COLO668 (cell line): ENCODE data around the gene PITPNM2.
"Not testable (repeated sequence)": the region's sequence is repeated elsewhere in the genome, so short reads cannot be mapped to it uniquely, and the experiment has no call there.

Experiments used
- DNase-seq: peaks from one replicate; lab custom pipeline; 2025; ENCODE audit not compliant: unreplicated experiment; lab: John Stamatoyannopoulos, UW

PITPNM2 gene

GRCh38 chr12:123121670-123122069 is 29.2 kb downstream of the PITPNM2 start:
- DNase-seq: no peak

DNA sequence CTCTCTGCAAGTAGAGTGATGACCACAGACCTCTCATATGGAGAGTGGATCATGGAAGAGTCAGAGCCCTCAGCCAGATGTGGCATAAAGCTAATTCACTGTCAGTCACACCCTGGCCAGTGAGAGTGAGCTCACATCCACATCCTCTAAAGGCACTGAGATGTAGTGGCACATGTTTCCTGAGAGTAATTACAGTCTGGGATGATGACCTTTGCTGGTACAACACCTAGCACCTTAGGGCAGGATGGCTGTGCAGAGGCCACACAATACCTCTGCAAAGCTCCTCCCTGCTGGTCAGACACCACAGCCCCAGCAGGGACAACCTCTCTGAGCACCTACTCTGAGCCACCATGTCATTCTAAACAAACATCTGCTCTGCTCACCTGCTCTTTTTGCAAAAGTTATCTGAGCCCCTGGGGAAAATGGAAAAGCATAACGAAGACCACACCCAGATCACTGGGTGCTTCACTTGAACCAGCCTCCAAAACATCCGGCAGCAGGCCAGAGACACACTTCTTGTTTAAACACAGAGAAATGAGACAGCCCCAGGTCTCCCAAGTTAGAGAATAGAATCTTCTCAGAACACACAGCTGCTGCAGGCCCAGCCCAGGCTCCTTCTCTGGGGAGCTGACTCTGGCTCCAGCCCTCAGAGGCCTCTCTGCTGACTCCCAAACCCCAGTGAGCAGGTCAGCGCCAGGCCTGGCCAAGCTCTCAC is 30.3 kb downstream of the PITPNM2 start:
- DNase-seq: peak; percentile 73

DNA sequence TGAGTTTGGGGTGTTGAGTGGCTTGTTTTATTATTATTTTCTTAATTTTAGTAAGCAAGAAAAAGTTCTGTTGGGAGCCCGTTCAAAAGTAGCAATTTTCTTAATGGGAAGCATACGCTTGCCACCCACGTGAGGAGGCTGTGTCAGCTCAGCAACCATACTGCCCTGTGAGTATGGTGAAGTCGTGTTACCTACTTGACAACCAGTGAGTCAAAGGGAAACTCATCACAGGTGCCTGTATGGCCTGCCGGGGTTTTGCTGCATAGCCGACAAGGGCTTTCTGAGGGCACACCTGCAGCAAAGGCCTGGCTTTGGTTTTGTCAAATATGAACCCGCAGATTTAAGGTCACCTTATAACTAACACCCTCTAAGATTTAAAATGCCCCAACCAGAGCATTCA is 31.1 kb downstream of the PITPNM2 start:
- peak; percentile 30 for DNase-seq

GRCh38 chr12:123118497-123118896 is 32.4 kb downstream of the PITPNM2 start:
- peak; percentile 86 for DNase-seq

- no peak for DNase-seq
Measured at GRCh38 chr12:123115409-123116121, 35.3 kb downstream of the PITPNM2 start.

DNA sequence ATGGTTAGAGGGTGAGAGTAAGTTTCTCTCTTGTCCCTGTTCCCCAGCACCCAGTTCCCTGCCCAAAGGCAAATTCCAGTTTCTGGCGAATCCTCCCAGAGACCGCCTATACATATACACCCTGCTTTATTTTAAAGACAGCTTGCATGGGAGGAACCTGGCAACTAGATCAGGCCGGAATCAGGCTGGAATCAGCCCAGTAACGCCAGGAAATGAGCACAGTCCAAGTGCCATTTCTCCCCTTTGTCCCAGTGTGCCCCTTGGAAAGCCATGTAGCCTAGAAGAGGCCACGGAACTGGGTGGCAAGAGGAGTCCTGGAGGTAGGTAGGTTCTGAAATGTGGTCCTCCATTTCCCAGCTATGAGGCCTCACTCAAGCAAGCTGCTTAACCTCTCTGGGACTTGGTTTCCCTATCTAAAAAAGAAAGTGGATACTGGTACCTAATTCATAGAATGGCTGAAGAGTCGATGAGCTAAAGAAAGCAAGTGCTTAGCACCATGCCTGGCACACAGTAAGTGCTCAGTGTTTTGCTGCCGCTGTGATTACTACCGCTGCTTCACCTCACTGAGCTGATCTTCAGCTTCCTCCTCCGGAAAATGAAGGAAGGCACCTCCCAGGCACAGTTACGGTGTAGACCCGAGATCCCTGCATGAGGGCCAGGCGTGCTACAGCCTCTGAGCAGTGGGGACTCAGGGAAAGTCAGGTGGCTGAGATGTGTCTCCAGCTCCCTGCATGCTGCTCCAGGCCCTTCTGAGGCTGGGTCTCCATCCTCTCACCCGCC is 36.4 kb downstream of the PITPNM2 start:
- no peak for DNase-seq

- peak; percentile 66 for DNase-seq
Measured at GRCh38 chr12:123113026-123113425, 37.9 kb downstream of the PITPNM2 start.

DNA sequence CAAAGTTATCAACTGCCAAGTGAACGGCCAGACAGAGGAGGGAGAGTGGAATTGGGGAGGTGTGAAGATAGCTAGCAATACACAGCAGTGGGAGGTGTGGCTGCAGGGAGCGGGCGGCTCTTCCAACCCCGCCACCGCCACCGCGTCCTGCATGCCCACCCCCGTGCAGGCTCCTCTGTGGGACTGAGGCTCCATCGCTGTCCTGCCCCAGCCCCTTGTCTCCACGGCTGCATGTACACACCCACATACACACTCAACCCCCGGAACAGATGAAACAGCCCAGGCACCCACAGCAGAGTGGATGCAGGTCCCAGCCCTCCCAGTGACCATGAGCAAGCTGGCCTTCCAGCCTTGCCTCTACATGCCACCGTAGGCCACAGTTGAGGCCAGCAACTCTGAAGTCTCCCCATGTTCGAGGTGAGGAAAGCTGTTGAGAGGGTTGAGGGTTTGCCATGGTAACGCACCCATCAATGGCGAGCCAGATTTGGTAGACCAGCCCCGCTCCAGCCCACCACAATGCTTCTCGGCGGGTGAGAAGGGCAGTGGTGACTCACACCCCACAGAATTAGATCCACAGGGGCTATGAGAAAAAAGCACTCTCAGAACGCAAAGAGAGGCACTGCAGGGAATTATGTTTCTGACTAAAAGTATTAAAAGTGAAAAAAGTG is 39.3 kb downstream of the PITPNM2 start:
- DNase-seq: no peak

DNA sequence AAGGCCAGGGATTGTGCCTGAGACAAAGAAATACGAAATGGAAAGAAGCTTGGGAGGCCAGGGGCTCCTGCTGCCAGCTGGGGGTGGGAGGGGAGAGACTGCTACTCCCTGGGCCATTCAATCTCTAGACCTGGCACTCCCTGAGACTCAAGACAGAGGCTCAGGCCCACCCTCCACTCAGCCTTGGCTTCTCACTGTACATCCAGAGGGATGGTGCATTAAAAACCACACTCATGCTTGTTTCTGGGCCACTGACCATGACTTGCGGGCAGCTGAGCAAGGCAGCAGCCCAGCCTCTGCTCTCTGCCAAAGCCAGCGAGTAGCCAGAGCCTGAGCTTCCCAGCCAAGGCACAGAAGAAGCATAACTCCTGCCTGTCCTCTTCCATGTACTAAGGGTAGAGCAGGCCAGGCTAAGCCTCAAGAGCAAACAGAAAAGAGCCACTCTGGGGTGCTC is 41.5 kb downstream of the PITPNM2 start:
- no peak for DNase-seq

DNA sequence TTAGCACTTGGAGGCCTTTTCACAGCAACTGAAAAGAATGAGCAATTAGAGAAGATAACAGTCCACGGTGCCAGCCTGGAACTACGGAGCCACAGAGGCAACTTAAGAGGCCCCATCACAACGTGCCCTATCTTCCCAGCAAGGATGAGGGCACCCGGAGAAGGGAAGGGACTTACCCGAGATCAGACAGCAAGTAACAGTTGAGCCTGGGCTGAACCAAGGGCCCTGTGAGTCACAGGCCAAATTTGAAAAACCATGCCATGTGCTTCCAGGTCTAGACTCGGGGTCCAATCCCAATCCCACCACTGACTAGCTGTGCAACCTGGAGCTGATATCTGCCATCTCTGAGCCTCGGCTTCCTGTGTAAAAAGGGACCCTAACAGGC is 42.2 kb downstream of the PITPNM2 start:
- no peak for DNase-seq

DNA sequence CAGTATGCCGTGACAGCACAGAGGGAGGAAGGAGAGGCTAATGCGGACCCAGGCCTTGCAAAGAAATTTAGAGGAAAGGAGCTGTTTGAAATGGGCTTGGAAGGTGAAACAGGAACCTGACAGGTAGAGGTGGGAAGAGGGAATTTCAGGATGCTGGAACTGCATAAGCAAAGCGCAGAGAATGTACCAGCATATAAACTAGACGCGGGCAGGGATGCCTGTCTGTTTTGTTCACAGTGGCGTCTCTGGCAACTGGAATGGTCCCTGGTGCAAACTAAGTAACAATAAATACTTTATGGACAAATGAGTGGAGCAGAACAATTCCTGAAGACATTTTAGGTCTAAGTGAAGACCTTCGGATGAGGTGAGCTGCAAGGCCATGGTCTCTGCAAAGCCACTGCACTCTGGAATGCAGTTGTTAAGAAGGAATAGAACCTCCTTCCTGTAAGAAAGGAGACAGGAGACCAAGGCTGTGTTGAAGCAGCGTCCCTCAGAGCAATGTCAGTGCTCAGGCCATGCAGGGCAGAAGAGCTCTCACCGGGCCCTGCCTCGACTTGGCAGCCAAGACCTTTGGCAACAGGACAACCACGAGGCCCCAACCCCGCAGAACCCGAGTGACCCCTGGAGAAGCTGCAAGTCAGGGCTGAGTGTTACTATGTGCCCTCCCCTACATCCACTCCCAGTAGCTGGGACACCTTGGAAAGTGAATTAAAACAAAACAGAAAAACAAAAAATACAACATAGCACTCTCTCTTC is 42.8 kb downstream of the PITPNM2 start:
- DNase-seq: no peak

DNA sequence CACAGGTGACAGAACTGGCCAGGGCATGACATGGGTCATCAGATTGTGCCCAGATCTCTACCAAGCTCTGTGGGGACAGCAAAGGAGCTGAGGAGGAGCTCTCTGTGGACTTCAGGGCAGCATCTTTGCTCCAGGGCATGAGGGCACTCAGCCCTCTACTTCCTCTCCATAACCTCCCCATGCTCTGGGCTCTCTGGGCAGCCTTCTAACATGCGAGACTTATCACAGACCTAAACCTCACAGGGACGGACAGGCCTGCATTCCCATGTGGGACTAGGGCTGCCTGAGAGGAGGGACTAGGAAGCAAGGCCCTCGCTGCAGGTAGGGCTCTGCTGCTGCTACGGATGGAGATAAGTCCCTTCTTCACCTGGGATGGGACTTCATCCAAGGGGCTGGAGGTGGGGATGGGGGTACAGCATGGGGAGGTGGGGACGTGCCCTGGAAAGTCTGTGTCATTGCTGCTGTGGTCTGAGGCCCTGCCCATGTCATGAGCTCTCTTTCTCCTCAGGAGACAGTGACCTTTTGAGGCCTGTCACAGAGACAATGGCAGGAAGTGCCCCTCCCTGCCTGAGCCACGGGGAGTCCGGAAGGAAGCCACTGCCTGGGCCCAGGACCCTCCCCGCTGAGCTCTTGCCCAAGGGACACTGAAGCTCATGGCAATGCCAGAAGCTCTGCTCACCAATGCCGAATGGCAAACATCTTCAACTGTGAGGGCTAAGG is 44.1 kb downstream of the PITPNM2 start:
- no peak for DNase-seq

- DNase-seq: peak; percentile 97
Measured at GRCh38 chr12:123105211-123105826, 45.6 kb downstream of the PITPNM2 start.

GRCh38 chr12:123104809-123105208 is 46.1 kb downstream of the PITPNM2 start:
- peak; percentile 33 for DNase-seq

DNA sequence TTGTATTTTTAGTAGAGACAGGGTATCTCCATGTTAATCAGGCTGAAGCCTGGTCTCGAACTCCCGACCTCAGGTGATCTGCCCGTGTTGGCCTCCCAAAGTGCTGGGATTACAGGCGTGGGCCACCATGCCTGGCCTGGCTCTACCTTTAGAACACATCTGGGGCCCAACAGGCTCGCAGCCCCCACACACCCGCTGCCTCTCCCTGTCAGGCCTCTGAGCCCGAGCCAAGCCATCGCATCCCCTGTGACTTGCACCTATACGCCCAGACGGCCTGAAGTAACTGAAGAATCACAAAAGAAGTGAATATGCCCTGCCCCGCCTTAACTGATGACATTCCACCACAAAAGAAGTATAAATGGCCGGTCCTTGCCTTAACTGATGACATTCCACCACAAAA is 46.8 kb downstream of the PITPNM2 start:
- not testable (repeated sequence) for DNase-seq

DNA sequence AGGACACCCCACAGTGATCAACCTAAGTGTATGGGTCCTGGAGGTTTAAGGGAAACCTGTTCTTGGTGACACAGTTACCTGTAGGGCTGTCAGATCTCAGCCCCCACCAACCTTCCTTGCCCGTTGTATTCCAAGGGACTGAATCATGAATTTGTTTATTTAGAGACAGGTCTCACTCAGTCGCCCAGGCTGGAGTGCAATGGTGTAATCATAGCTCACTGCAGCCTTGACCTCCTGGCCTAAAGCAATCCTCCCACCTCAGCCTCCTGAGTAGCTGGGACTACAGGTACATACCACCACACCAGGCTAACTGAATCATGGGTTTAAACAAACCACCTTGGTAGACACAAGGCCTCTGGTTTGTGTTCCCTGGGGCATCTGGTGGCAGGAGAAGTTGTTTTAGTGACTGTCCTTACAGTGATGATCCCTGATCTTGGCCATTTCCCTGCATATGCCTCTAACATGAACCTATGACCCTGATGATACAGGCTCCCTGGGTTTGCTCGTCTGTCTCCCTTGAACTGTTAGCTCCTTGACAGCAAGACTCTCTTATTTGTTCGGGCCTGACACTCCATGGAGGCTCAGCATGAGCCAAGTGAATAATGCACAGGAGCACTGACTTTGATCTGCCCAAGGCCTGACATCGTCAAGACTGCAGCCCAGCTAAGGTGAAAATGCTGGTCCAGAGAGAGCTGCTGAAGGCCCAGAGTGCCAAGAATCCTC is 47.9 kb downstream of the PITPNM2 start:
- DNase-seq: no peak

DNA sequence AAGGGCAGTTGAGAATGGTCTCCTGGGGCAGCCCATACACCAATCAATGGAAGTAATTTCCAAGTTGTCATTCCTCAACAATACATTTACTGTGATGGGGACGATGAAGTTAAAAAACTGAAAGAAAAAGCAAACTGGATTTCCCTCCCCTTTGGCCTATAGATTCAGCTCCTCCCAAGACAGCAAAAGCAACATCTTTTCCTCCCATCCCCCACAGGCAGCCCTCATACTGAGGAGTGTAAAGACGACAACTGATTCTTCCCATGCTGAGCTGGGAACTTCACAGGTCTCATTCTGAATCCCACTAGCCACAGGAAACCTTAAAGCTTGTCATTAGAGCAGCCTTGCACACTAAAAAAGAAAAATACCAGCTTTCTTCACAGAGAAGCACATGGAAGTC is 48.5 kb downstream of the PITPNM2 start:
- DNase-seq: no peak

GRCh38 chr12:123101526-123101925 is 49.4 kb downstream of the PITPNM2 start:
- no peak for DNase-seq
